Activated naive CD8-positive, alpha-beta T cell treated with anti-CD3 and anti-CD28 coated beads, Interleukin-2, amount 10 ng/mL, durations not matched to agents 7 days and 5 days (primary cell): Measurements from ENCODE around the gene DCAF4. TPM values are rescaled to one million over a fixed set of nuclear protein-coding genes. Genes with fewer than 3 reads are reported as not detected.
A peak's percentile ranks its signal among the peaks of the same experiment; 100 is the strongest.
"Not testable (repeated sequence)": the region's sequence is repeated elsewhere in the genome, so short reads cannot be mapped to it uniquely, and the experiment has no call there.

Experiments
- ATAC-seq: fragments of 150-1000 bp; cut with Tn5 transposase; one replicate; pipeline ENCODE4 v1.10.0; 2021; ENCODE audit warnings: low read depth, moderate library complexity
- POLR2A ChIA-PET: fragments of 350-600 bp; sonication (Branson Sonifier 250); formaldehyde crosslinking; loops from one replicate; lab custom pipeline; 2021; ENCODE audit warnings: antibody characterized with exemption; lab: Charles Lee
- DNase-seq: peaks from one replicate; pipeline ENCODE4 v3.0.0; 2021
- H3K27ac Mint-ChIP-seq: one replicate; pipeline ENCODE4 v1.8.0; 2022; ENCODE audit warnings: mild to moderate bottlenecking, mixed read lengths
- H3K27me3 Mint-ChIP-seq: one replicate; pipeline ENCODE4 v1.8.0; 2022; ENCODE audit warnings: mild to moderate bottlenecking, moderate library complexity, mixed read lengths
- H3K36me3 Mint-ChIP-seq: one replicate; pipeline ENCODE4 v1.8.0; 2021; ENCODE audit warnings: mild to moderate bottlenecking, mixed read lengths
- H3K4me1 Mint-ChIP-seq: one replicate; pipeline ENCODE4 v1.8.0; 2021; ENCODE audit warnings: mixed read lengths
- H3K4me3 Mint-ChIP-seq: one replicate; pipeline ENCODE4 v1.8.0; 2022; ENCODE audit warnings: mild to moderate bottlenecking, moderate library complexity, mixed read lengths
- H3K9me3 Mint-ChIP-seq: one replicate; pipeline ENCODE4 v1.8.0; 2021; ENCODE audit warnings: mixed read lengths
- total RNA-seq, 2 experiments: library from RNA; stranded (reverse); gene quantifications; one replicate each; pipeline ENCODE4 v1.2.3, GENCODE V29; 2021

The DCAF4 gene
- total RNA-seq, 2 experiments from 2014 or later = 18.3 to 24.6 TPM

GRCh38 chr14:72948481-72949138 lies 22.3 kb downstream of the DCAF4 start:
- H3K27ac Mint-ChIP-seq = no peak overlapping the region
- ATAC-seq (no peak), DNase-seq (peak; percentile 73)
- POLR2A ChIA-PET = interaction anchor here (0.8 to 1.8 kb wide), 4 partner anchors 15 to 435 kb away, joined by 3 to 5 read pairs (median 4); no protein-coding TSS in a partner anchor
- H3K27me3 Mint-ChIP-seq = no peaks in the 10 kb centered on the region
- H3K4me3 Mint-ChIP-seq = no peak overlapping the region
- H3K9me3 Mint-ChIP-seq = no peaks in the 10 kb centered on the region
- peaks cover 13% of the 10 kb centered on the region for H3K4me1 Mint-ChIP-seq
- peaks cover 11% of the 10 kb centered on the region for H3K36me3 Mint-ChIP-seq

DNA sequence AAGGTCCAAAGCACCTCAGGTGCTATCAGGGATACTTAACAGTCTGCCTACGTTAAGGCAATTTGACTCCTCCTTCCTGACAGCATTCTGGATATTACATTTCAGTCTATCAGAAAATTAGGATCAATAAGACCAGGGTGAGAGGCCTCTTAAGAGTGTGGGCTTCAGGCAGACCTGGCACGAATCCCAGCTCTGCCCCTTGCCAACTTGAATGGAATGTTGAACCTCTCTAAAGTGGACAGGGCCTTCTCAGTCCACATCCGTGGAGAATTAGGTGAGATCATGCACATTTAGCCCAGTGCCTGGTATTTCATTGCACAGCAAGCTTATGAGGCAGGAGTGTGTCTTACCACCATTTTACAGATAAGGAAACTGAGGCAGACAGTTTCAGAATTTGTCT lies 25.9 kb downstream of the DCAF4 start:
- Mint-ChIP-seq H3K9me3 (no peaks in the 10 kb centered on the region), H3K36me3 (peaks cover 12% of the 10 kb centered on the region), H3K27ac (no peak overlapping the region), H3K4me1 (peaks cover 11% of the 10 kb centered on the region), H3K4me3 (no peak overlapping the region), H3K27me3 (no peaks in the 10 kb centered on the region)
- ATAC-seq (no peak), DNase-seq (no peak)
- POLR2A ChIA-PET = no interaction called here

GRCh38 chr14:72956741-72957140 lies 30.5 kb downstream of the DCAF4 start:
- POLR2A ChIA-PET, ATAC-seq, H3K27me3 Mint-ChIP-seq, DNase-seq, H3K4me3 Mint-ChIP-seq, H3K9me3 Mint-ChIP-seq, H3K4me1 Mint-ChIP-seq, H3K27ac Mint-ChIP-seq: not testable (repeated sequence)
- H3K36me3 Mint-ChIP-seq = peaks cover 27% of the 10 kb centered on the region

DNA sequence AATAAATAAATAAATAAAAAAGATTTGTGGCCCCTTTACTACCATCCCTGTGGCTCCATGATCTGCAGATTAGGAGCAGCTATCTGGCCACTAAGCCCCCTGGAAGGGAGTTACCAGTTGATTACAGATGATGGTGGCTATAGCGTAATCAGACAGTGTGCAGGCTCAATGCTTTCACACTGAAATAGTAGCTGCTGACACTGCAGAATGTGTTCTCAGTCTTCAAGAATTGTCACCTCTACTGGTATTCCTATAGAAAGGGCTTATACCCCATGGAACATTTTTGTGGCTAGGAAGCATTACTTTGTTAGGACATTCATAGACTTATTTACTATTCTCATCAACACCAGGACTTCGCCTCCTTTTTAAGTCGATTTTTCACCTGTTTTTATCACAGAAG lies 30.9 kb downstream of the DCAF4 start:
- ATAC-seq (no peak), DNase-seq (no peak)
- H3K27me3 Mint-ChIP-seq = no peaks in the 10 kb centered on the region
- H3K9me3 Mint-ChIP-seq = no peaks in the 10 kb centered on the region
- H3K4me3 Mint-ChIP-seq = no peak overlapping the region
- peaks cover 23% of the 10 kb centered on the region for H3K36me3 Mint-ChIP-seq
- POLR2A ChIA-PET = no interaction called here
- H3K4me1 Mint-ChIP-seq = no peaks in the 10 kb centered on the region
- no peak overlapping the region for H3K27ac Mint-ChIP-seq

- Mint-ChIP-seq H3K9me3 (no peaks in the 10 kb centered on the region), H3K27me3 (no peaks in the 10 kb centered on the region), H3K4me3 (no peak overlapping the region), H3K36me3 (peaks cover 24% of the 10 kb centered on the region), H3K4me1 (peaks cover 5% of the 10 kb centered on the region), H3K27ac (no peak overlapping the region)
- POLR2A ChIA-PET = no interaction called here
- ATAC-seq (no peak), DNase-seq (no peak)
Observed at GRCh38 chr14:72958548-72958947, 32.3 kb downstream of the DCAF4 start.

DNA sequence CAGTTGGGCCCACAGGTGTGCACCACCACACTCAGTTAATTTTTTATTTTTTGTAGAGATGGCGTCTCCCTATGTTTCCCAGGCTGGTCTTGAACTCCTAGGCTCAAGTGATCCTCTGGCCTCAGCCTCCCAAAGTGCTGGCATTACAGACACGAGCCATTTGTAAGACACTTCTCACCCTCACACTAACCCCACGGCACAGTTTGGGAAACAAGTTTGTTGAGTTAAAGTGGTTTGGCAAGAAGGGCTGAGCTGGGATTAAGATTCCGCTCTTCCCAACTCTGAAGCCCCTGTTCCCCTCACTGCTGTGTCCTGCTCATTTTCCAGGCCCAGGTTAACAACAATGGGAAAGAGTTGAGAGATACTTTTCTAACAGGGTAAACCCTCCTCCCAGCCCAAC lies 34.8 kb downstream of the DCAF4 start:
- Mint-ChIP-seq H3K36me3 (peaks cover 25% of the 10 kb centered on the region), H3K4me1 (peaks cover 21% of the 10 kb centered on the region)
- H3K4me3 Mint-ChIP-seq, DNase-seq, POLR2A ChIA-PET, H3K27ac Mint-ChIP-seq, H3K9me3 Mint-ChIP-seq, H3K27me3 Mint-ChIP-seq, ATAC-seq: not testable (repeated sequence)

GRCh38 chr14:72961579-72962335 lies 35.5 kb downstream of the DCAF4 start:
- DNase-seq (no peak), ATAC-seq (no peak)
- Mint-ChIP-seq H3K4me1 (peaks cover 21% of the 10 kb centered on the region), H3K36me3 (peaks cover 25% of the 10 kb centered on the region), H3K27me3 (no peaks in the 10 kb centered on the region), H3K4me3 (no peak overlapping the region), H3K9me3 (no peaks in the 10 kb centered on the region), H3K27ac (no peak overlapping the region)
- POLR2A ChIA-PET = no interaction called here

DNA sequence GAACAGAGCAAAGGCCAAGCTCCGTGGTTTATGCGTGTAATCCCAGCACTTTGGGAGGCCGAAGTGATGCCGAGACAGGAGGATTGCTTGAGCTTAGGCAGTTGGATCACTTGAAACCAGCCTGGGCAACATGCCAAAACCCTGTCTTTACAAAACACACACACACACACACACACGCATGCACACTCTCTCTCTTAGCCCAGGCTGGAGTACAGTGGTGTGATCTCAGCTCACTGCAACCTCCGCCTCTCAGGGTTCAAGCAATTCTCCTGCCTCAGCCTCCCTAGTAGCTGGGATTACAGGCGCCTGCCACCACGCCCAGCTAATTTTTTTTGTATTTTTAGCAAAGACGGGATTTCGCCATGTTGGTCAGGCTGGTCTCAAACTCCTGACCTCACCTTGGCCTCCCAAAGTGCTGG lies 36.1 kb downstream of the DCAF4 start:
- H3K27me3 Mint-ChIP-seq, H3K27ac Mint-ChIP-seq, H3K9me3 Mint-ChIP-seq, DNase-seq, ATAC-seq, POLR2A ChIA-PET, H3K4me3 Mint-ChIP-seq: not testable (repeated sequence)
- Mint-ChIP-seq H3K36me3 (peaks cover 25% of the 10 kb centered on the region), H3K4me1 (peaks cover 21% of the 10 kb centered on the region)

DNA sequence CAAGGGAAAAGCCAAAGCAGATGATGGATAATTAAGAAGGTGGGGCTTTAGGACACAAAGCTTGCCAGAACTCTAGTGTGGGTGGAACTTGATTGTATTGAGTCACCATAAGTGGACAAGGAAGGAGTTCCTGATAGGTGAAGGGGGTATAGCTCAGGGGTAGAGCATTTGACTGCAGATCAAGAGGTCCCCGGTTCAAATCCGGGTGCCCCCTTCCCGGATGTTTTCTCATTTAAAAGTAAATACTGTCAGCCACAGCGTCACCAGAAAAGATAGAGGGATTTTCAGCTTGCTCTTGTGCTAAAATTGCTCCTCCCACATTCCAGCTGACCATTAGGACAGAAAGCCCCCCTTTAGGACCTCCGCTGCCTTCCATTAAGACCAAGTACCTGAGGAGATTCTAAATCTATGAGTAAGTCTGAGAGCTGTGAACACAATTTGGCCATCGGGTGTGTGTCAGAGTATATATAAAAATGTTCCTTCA lies 36.6 kb downstream of the DCAF4 start:
- POLR2A ChIA-PET = interaction anchor here (0.9 kb wide), 1 partner anchor 14 kb away, joined by 4 read pairs; no protein-coding TSS in a partner anchor
- H3K27ac Mint-ChIP-seq = no peak overlapping the region
- no peaks in the 10 kb centered on the region for H3K27me3 Mint-ChIP-seq
- no peaks in the 10 kb centered on the region for H3K9me3 Mint-ChIP-seq
- peaks cover 21% of the 10 kb centered on the region for H3K36me3 Mint-ChIP-seq
- no peak overlapping the region for H3K4me3 Mint-ChIP-seq
- DNase-seq (no peak), ATAC-seq (no peak)
- peaks cover 21% of the 10 kb centered on the region for H3K4me1 Mint-ChIP-seq

DNA sequence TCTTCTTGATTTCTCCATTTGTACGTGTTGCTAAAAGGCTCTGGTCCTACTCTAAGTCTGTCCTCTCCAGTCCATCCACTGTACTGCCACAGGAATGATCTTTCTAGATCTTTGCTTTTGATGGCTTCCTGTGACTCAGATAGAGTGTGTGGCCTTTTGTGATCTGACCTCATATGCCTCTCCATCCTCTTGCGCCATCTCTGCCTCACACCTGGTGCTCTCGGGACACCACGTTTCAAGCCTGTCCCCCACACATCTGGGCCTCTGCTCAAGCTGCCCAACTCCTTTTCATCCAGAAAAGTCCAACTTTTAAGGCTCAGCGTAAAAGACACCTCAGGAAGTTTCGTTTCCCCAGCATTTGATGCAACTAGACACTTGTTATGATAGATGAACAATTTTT lies 39.0 kb downstream of the DCAF4 start:
- H3K4me3 Mint-ChIP-seq = no peak overlapping the region
- ATAC-seq (no peak), DNase-seq (no peak)
- POLR2A ChIA-PET = no interaction called here
- peaks cover 21% of the 10 kb centered on the region for H3K4me1 Mint-ChIP-seq
- no peaks in the 10 kb centered on the region for H3K9me3 Mint-ChIP-seq
- no peaks in the 10 kb centered on the region for H3K27me3 Mint-ChIP-seq
- peaks cover 21% of the 10 kb centered on the region for H3K36me3 Mint-ChIP-seq
- peak overlapping the region; percentile 7 for H3K27ac Mint-ChIP-seq

DNA sequence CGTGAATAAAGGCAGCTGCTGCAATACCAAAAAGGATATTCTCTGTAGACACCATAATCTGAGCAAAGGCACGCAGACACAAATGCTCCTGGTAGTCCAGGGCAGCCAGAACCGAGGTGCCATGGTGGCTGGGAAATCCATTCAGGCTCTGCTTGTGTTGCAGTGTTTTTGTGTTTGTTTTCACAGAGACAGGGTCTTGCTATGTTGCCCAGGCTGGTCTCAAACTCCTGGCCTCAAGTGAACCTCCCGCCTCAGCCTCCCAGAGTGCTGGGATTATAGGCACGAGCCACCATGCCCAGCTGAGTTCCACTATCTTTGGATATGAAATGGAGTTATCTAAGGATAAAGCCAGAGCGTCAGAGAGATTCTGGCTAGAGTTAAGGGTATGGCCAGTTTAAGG lies 39.8 kb downstream of the DCAF4 start:
- Mint-ChIP-seq H3K4me1 (peaks cover 21% of the 10 kb centered on the region), H3K4me3 (no peak overlapping the region), H3K9me3 (no peaks in the 10 kb centered on the region), H3K27ac (no peak overlapping the region), H3K27me3 (no peaks in the 10 kb centered on the region), H3K36me3 (peaks cover 14% of the 10 kb centered on the region)
- no peak for DNase-seq
- ATAC-seq = no peak
- POLR2A ChIA-PET = no interaction called here

GRCh38 chr14:72968316-72968715 lies 42.1 kb downstream of the DCAF4 start:
- Mint-ChIP-seq H3K36me3 (peaks cover 12% of the 10 kb centered on the region), H3K27me3 (no peaks in the 10 kb centered on the region), H3K4me1 (peaks cover 18% of the 10 kb centered on the region), H3K27ac (no peak overlapping the region), H3K4me3 (no peak overlapping the region), H3K9me3 (no peaks in the 10 kb centered on the region)
- DNase-seq (no peak), ATAC-seq (no peak)
- POLR2A ChIA-PET = no interaction called here

DNA sequence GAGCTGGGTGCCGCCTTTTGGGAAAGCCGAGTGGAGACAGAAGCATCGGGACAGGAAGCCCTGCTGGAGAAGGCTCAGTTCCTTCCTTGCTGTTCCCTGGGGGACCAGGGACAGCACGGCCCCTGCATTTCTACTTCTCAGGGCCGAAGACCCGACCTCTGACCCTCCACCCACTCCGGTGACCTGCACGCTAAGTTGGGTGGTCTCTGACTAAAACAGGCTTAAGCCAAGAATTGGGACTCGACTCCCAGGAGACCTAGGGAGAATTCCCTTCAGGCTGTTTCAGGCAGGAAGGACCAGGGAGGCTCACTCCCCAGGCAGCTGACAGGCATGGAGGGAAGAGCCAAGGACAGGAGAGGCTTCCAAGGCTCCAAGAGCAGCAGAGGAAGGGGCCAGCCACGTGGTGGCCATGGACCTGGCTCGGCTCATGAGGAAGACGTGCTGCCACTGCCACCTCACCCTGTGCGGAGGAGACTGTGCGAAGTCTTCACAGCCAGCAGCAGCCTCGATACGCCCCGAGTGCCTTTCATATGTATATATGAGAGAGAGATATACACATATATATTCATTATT lies 43.9 kb downstream of the DCAF4 start:
- Mint-ChIP-seq H3K36me3 (peaks cover 11% of the 10 kb centered on the region), H3K9me3 (no peaks in the 10 kb centered on the region), H3K27ac (no peak overlapping the region), H3K27me3 (no peaks in the 10 kb centered on the region), H3K4me3 (no peak overlapping the region), H3K4me1 (peaks cover 2% of the 10 kb centered on the region)
- POLR2A ChIA-PET = no interaction called here
- ATAC-seq (no peak), DNase-seq (no peak)
